Activated CD4-positive, alpha-beta T cell treated with anti-CD3 and anti-CD28 coated beads, Interleukin-10, Interleukin-2, amounts not matched to agents 100 ng/mL and 50 ng/mL, durations not matched to agents 16 hours and 8 hours (primary cell): ENCODE measurements around the gene USP40.

Experiments
- DNase-seq: peaks from one replicate; pipeline ENCODE4 v3.0.0-alpha.2; 2020

USP40 gene

GRCh38 chr2:233471291-233472035 lies 95.1 kb downstream of the USP40 start:
- no peak for DNase-seq

- DNase-seq, result no peak
Observed at GRCh38 chr2:233470839-233471238, 95.7 kb downstream of the USP40 start.

- no peak for DNase-seq
Observed at GRCh38 chr2:233470011-233470687, 96.4 kb downstream of the USP40 start.

- no peak for DNase-seq
Observed at GRCh38 chr2:233469261-233470010, 97.1 kb downstream of the USP40 start.

GRCh38 chr2:233468741-233469110 lies 97.9 kb downstream of the USP40 start:
- DNase-seq, result no peak

- DNase-seq, result no peak
Observed at GRCh38 chr2:233468047-233468740, 98.4 kb downstream of the USP40 start.

- DNase-seq, result no peak
Observed at GRCh38 chr2:233466991-233467603, 99.5 kb downstream of the USP40 start.

- no peak for DNase-seq
Observed at GRCh38 chr2:233464531-233465240, 101.9 kb downstream of the USP40 start.

GRCh38 chr2:233464056-233464455 lies 102.5 kb downstream of the USP40 start:
- DNase-seq, result no peak

GRCh38 chr2:233463586-233463985 lies 103.0 kb downstream of the USP40 start:
- DNase-seq, result no peak

GRCh38 chr2:233462826-233463470 lies 103.6 kb downstream of the USP40 start:
- no peak for DNase-seq

- DNase-seq, result no peak
Observed at GRCh38 chr2:233462202-233462785, 104.3 kb downstream of the USP40 start.

GRCh38 chr2:233461481-233461891 lies 105.1 kb downstream of the USP40 start:
- no peak for DNase-seq

- DNase-seq, result no peak
Observed at GRCh38 chr2:233460726-233461441, 105.7 kb downstream of the USP40 start.

GRCh38 chr2:233459426-233459825 lies 107.2 kb downstream of the USP40 start:
- no peak for DNase-seq

GRCh38 chr2:233458826-233459225 lies 107.8 kb downstream of the USP40 start:
- no peak for DNase-seq

- no peak for DNase-seq
Observed at GRCh38 chr2:233458031-233458610, 108.5 kb downstream of the USP40 start.

- no peak for DNase-seq
Observed at GRCh38 chr2:233457356-233457755, 109.2 kb downstream of the USP40 start.

GRCh38 chr2:233456934-233457333 lies 109.6 kb downstream of the USP40 start:
- no peak for DNase-seq

- DNase-seq, result no peak
Observed at GRCh38 chr2:233456111-233456510, 110.5 kb downstream of the USP40 start.
